CD4-positive, alpha-beta memory T cell (primary cell): ENCODE results near the gene RTN3. TPM values are rescaled to one million over a fixed set of nuclear protein-coding genes. Genes with fewer than 3 reads are reported as not detected.

Experiments used
- polyA plus RNA-seq, 2 donors: library from polyadenylated mRNA; unstranded; fragments of 300-500 nt; fragmentation: Illumina TruSeq; gene quantifications; one replicate each; pipeline ENCODE4 v1.2.3, GENCODE V29; 2021
- total RNA-seq, 2 experiments: library from RNA; stranded (reverse); gene quantifications; one replicate each; pipeline ENCODE4 v1.2.3, GENCODE V29; 2021

Gene RTN3
- total and polyA plus RNA-seq, 4 experiments from 2014 or later = 41.7 to 72.9 (median 42.8) TPM

Other genes starting within 250 kb of the RTN3 start
- not detected for gene PLAAT5, start 190.3 kb upstream of the RTN3 start, total RNA-seq
- gene PLAAT5, start 190.3 kb upstream of the RTN3 start, polyA plus RNA-seq = not detected
- not detected for gene LGALS12, start 175.4 kb upstream of the RTN3 start, total RNA-seq
- not detected for gene LGALS12, start 175.4 kb upstream of the RTN3 start, polyA plus RNA-seq
- gene PLAAT4, start 144.7 kb upstream of the RTN3 start, total RNA-seq = 100 to 1,000 TPM; 152 to 167 TPM
- gene PLAAT4, start 144.7 kb upstream of the RTN3 start, polyA plus RNA-seq = 100 to 1,000 TPM; 387 to 416 TPM
- not detected for gene PLAAT2, start 118.1 kb upstream of the RTN3 start, total RNA-seq
- gene PLAAT2, start 118.1 kb upstream of the RTN3 start, polyA plus RNA-seq = under 1 TPM in 1 of 2 donors, not detected in 1; 0.48 TPM
- gene PLAAT3, start 67.1 kb upstream of the RTN3 start, total RNA-seq = 1 to 10 TPM; 3.6 to 4.7 TPM
- gene PLAAT3, start 67.1 kb upstream of the RTN3 start, polyA plus RNA-seq = 1 to 10 TPM; 7.4 to 9.2 TPM
- 10 to 100 TPM; 40.4 to 43.3 TPM for gene ATL3, start 10.1 kb upstream of the RTN3 start, total RNA-seq
- 10 to 100 TPM; 22.2 to 29.3 TPM for gene ATL3, start 10.1 kb upstream of the RTN3 start, polyA plus RNA-seq
- 1 to 10 TPM; 1.4 to 1.7 TPM for gene ZFTA, start 87.3 kb downstream of the RTN3 start, total RNA-seq
- gene ZFTA, start 87.3 kb downstream of the RTN3 start, polyA plus RNA-seq = under 1 TPM in 1 of 2 donors, not detected in 1; 0.06 TPM
- 10 to 100 TPM; 12.0 to 14.8 TPM for gene SPINDOC, start 132.0 kb downstream of the RTN3 start, total RNA-seq
- under 1 TPM; 0.63 to 0.95 TPM for gene SPINDOC, start 132.0 kb downstream of the RTN3 start, polyA plus RNA-seq
- gene MARK2, start 157.6 kb downstream of the RTN3 start, total RNA-seq = 10 to 100 TPM; 60.4 to 68.0 TPM
- gene MARK2, start 157.6 kb downstream of the RTN3 start, polyA plus RNA-seq = 10 to 100 TPM; 25.1 to 60.3 TPM
- not detected for gene RCOR2, start 235.7 kb downstream of the RTN3 start, total RNA-seq
- not detected for gene RCOR2, start 235.7 kb downstream of the RTN3 start, polyA plus RNA-seq